Stimulated activated CD4-positive, alpha-beta T cell treated with anti-CD3 and anti-CD28 coated beads, Interleukin-4, amount 100 ng/mL, for 1 hour (primary cell): ENCODE results near the gene KLC4.
"Not testable (repeated sequence)": the region's sequence is repeated elsewhere in the genome, so short reads cannot be mapped to it uniquely, and the experiment has no call there.

ENCODE experiments used
- DNase-seq: peaks from one replicate; pipeline ENCODE4 v3.0.0-alpha.2; 2020

Gene KLC4

GRCh38 chr6:43037197-43037596 is 22.2 kb upstream of the KLC4 start:
- no peak for DNase-seq

GRCh38 chr6:43037706-43038105 is 21.7 kb upstream of the KLC4 start:
- DNase-seq: no peak

GRCh38 chr6:43038727-43039126 is 20.7 kb upstream of the KLC4 start:
- no peak for DNase-seq

GRCh38 chr6:43040542-43041257 is 18.7 kb upstream of the KLC4 start:
- DNase-seq: no peak

- not testable (repeated sequence) for DNase-seq
These were observed 18.0 kb upstream of the KLC4 start for GRCh38 chr6:43041475-43041874.

GRCh38 chr6:43043310-43043709 is 16.1 kb upstream of the KLC4 start:
- no peak for DNase-seq

GRCh38 chr6:43045371-43045930 is 14.0 kb upstream of the KLC4 start:
- DNase-seq: no peak

GRCh38 chr6:43047998-43048397 is 11.4 kb upstream of the KLC4 start:
- DNase-seq: no peak

GRCh38 chr6:43050981-43051380 is 8.4 kb upstream of the KLC4 start:
- DNase-seq: no peak

- DNase-seq: no peak
These were observed 7.1 kb upstream of the KLC4 start for GRCh38 chr6:43052225-43052841.

GRCh38 chr6:43052842-43053544 is 6.4 kb upstream of the KLC4 start:
- peak; percentile 33 for DNase-seq

- DNase-seq: peak; percentile 91
These were observed 5.8 kb upstream of the KLC4 start, which contains the start of gene CUL7 for GRCh38 chr6:43053545-43054205. Gene CUL7, minus strand, starts transcription at chr6:43053851. Its CDS starts 1,063 bp downstream, at chr6:43052788.

GRCh38 chr6:43054206-43054943 is 5.1 kb upstream of the KLC4 start:
- DNase-seq: no peak

GRCh38 chr6:43055966-43056365 is 3.5 kb upstream of the KLC4 start:
- no peak for DNase-seq

GRCh38 chr6:43058531-43058930 is 900 bp upstream of the KLC4 start:
- DNase-seq: no peak

GRCh38 chr6:43060034-43060754 is 763 bp downstream of the KLC4 start:
- DNase-seq: no peak

- DNase-seq: no peak
These were observed 1.6 kb downstream of the KLC4 start for GRCh38 chr6:43060755-43061633.

GRCh38 chr6:43061861-43062260 is 2.4 kb downstream of the KLC4 start:
- DNase-seq: no peak

GRCh38 chr6:43062818-43063217 is 3.4 kb downstream of the KLC4 start:
- no peak for DNase-seq

- DNase-seq: no peak
These were observed 10.7 kb downstream of the KLC4 start for GRCh38 chr6:43070028-43070632.
